WTC11 (cell line): Measurements from ENCODE around the gene MYOF. TPM values are rescaled to one million over a fixed set of nuclear protein-coding genes. Genes with fewer than 3 reads are reported as not detected.

ENCODE experiments used
- ATAC-seq: fragments of 200-7000 bp; cut with Tn5 transposase; 2 replicates; pipeline ENCODE4 v1.10.0; 2021; ENCODE audit warnings: mild to moderate bottlenecking, moderate library complexity
- CTCF ChIA-PET: fragments of 300-600 bp; sonication (Branson Sonifier 250); formaldehyde crosslinking; loops from one replicate; lab custom pipeline; 2021; ENCODE audit warnings: antibody characterized with exemption; lab: Charles Lee
- POLR2A ChIA-PET: fragments of 350-600 bp; sonication (Branson Sonifier 250); formaldehyde crosslinking; loops from one replicate; lab custom pipeline; 2021; ENCODE audit warnings: antibody characterized with exemption; lab: Charles Lee
- DNase-seq: peaks from one replicate; pipeline ENCODE4 v3.0.0; 2021; ENCODE audit warnings: low spot score
- H3K27ac Mint-ChIP-seq: 2 replicates; pipeline ENCODE4 v1.8.0; 2021; ENCODE audit warnings: mixed read lengths
- H3K27me3 Mint-ChIP-seq: 2 replicates; pipeline ENCODE4 v1.8.0; 2021; ENCODE audit warnings: low read depth, mild to moderate bottlenecking, moderate library complexity, mixed read lengths
- H3K36me3 Mint-ChIP-seq: 2 replicates; pipeline ENCODE4 v1.8.0; 2021; ENCODE audit warnings: mixed read lengths
- H3K4me1 Mint-ChIP-seq: 2 replicates; pipeline ENCODE4 v1.8.0; 2022; ENCODE audit warnings: mixed read lengths
- H3K4me3 Mint-ChIP-seq: 2 replicates; pipeline ENCODE4 v1.8.0; 2021; ENCODE audit warnings: mild to moderate bottlenecking, moderate library complexity, mixed read lengths
- H3K9me3 Mint-ChIP-seq: 2 replicates; pipeline ENCODE4 v1.8.0; 2021; ENCODE audit warnings: mixed read lengths
- ELF4 ChIP-seq: sonication (generic); formaldehyde crosslinking; IDR thresholded peaks from 2 replicates; pipeline ENCODE4 v1.8.1; 2022; ENCODE audit warnings: low read depth, mild to moderate bottlenecking, moderate library complexity, missing genetic modification reagents
- EMX1 ChIP-seq: fragments of 250-450 bp; sonication (Bioruptor Pico); IDR thresholded peaks from 2 replicates; pipeline ENCODE4 v1.8.0; 2021; ENCODE audit warnings: mild to moderate bottlenecking
- FOXJ3 ChIP-seq: sonication (generic); formaldehyde crosslinking; IDR thresholded peaks from 2 replicates; pipeline ENCODE4 v1.9.0; 2021; ENCODE audit warnings: missing genetic modification reagents, mild to moderate bottlenecking, borderline replicate concordance
- HMGA2 ChIP-seq: fragments of 250-450 bp; sonication (Bioruptor Pico); IDR thresholded peaks from 2 replicates; pipeline ENCODE4 v1.4.0; 2021; ENCODE audit warnings: mild to moderate bottlenecking, moderate library complexity
- JUN ChIP-seq: sonication (generic); formaldehyde crosslinking; IDR thresholded peaks from 2 replicates; pipeline ENCODE4 v1.8.0; 2023; ENCODE audit warnings: mild to moderate bottlenecking, missing genetic modification reagents
- NFE2L1 ChIP-seq: sonication (generic); formaldehyde crosslinking; IDR thresholded peaks from 2 replicates; pipeline ENCODE4 v1.8.1; 2023; ENCODE audit warnings: missing genetic modification reagents
- PRRX2 ChIP-seq: fragments of 250-450 bp; sonication (Bioruptor Pico); IDR thresholded peaks from 2 replicates; pipeline ENCODE4 v1.8.0; 2021; ENCODE audit warnings: mild to moderate bottlenecking
- RELA ChIP-seq: sonication (generic); formaldehyde crosslinking; IDR thresholded peaks from 2 replicates; pipeline ENCODE4 v1.8.1; 2022; ENCODE audit warnings: missing genetic modification reagents, mild to moderate bottlenecking, borderline replicate concordance
- RORB ChIP-seq: fragments of 250-450 bp; sonication (Bioruptor Pico); IDR thresholded peaks from 2 replicates; pipeline ENCODE4 v1.9.0; 2021; ENCODE audit warnings: mild to moderate bottlenecking
- SMAD4 ChIP-seq: sonication (generic); formaldehyde crosslinking; IDR thresholded peaks from 2 replicates; pipeline ENCODE4 v1.8.0; 2022; ENCODE audit warnings: mild to moderate bottlenecking, missing genetic modification reagents
- SP1 ChIP-seq: sonication (generic); formaldehyde crosslinking; conservative IDR thresholded peaks from 2 replicates; pipeline ENCODE4 v1.8.1; 2022; ENCODE audit warnings: missing genetic modification reagents
- TCF7 ChIP-seq: sonication (generic); formaldehyde crosslinking; IDR thresholded peaks from 2 replicates; pipeline ENCODE4 v1.8.0; 2022; ENCODE audit warnings: mild to moderate bottlenecking, low read depth, missing genetic modification reagents, moderate library complexity
- TEAD4 ChIP-seq: sonication (generic); formaldehyde crosslinking; IDR thresholded peaks from 2 replicates; pipeline ENCODE4 v1.8.0; 2022; ENCODE audit warnings: mild to moderate bottlenecking, missing genetic modification reagents
- ZNF263 ChIP-seq: sonication (generic); formaldehyde crosslinking; IDR thresholded peaks from 2 replicates; pipeline ENCODE4 v1.8.1; 2022; ENCODE audit warnings: low read depth, mild to moderate bottlenecking, moderate library complexity, missing genetic modification reagents
- ZNF317 ChIP-seq: sonication (generic); formaldehyde crosslinking; IDR thresholded peaks from 2 replicates; pipeline ENCODE4 v1.8.1; 2023; ENCODE audit warnings: low read depth, mild to moderate bottlenecking, moderate library complexity, missing genetic modification reagents, borderline replicate concordance
- ZNF671 ChIP-seq: fragments of 250-450 bp; sonication (Bioruptor Pico); IDR thresholded peaks from 2 replicates; pipeline ENCODE4 v1.8.0; 2021; ENCODE audit warnings: mild to moderate bottlenecking
- total RNA-seq: library from RNA; stranded (reverse); gene quantifications from 3 replicates; pipeline ENCODE4 v1.2.3, GENCODE V29; 2021
- TF ChIP-seq, protein P1 (sequence below): sonication (generic); formaldehyde crosslinking; IDR thresholded peaks from 2 replicates; pipeline ENCODE4 v1.8.1; 2022; ENCODE audit warnings: mild to moderate bottlenecking, missing genetic modification reagents, moderate library complexity, borderline replicate concordance
- TF ChIP-seq, protein P2 (sequence below): fragments of 200-600 bp; IDR thresholded peaks from 2 replicates; pipeline ENCODE4 v1.8.0; 2022; ENCODE audit warnings: antibody characterized with exemption
- TF ChIP-seq, protein P3 (sequence below): sonication (generic); formaldehyde crosslinking; IDR thresholded peaks from 2 replicates; pipeline ENCODE4 v1.8.1; 2023; ENCODE audit warnings: mild to moderate bottlenecking, missing genetic modification reagents
- TF ChIP-seq, protein P4 (sequence below): sonication (generic); formaldehyde crosslinking; IDR thresholded peaks from 2 replicates; pipeline ENCODE4 v1.8.0; 2022; ENCODE audit warnings: mild to moderate bottlenecking, missing genetic modification reagents
- TF ChIP-seq, protein P5 (sequence below): sonication (generic); formaldehyde crosslinking; IDR thresholded peaks from 2 replicates; pipeline ENCODE4 v1.8.1; 2023; ENCODE audit warnings: mild to moderate bottlenecking, missing genetic modification reagents, moderate library complexity

The MYOF gene
- total RNA-seq, 1 experiment from 2014 or later: 1.8 TPM

DNA sequence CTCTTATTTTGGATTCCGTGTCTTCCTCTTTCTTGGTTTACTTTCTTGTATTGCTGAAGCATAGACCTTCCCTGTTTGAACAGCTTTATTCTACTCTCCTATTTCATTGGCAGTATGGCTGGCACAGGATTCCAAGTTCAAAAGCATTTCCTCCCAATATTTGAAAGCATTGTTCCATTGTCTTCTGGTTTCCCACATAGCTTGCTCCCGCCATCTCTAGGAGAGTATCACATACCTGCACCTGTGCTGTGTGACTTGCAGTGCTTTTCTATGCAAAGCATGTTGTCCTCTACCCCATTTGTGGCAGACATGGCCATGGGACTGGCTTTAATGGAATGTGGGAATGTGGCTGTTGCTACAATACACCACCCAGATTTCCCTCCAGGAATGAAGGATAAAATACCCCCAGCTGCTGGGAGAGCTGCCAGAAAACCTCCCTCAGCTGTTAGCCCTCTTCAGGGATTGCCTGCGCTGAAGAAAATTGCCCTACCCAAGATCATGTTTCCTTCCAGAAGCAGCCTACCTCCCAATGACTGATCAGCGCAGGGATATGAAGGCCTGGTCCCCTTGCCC lies 6.9 kb upstream of the MYOF start:
- POLR2A ChIA-PET: no interaction called here
- H3K4me1 Mint-ChIP-seq: no peaks in the 10 kb centered on the region; the same call in 1 of the 2 replicates
- H3K9me3 Mint-ChIP-seq: no peaks in the 10 kb centered on the region
- ATAC-seq (no peak; the same call in 1 of the 2 replicates), DNase-seq (no peak)
- CTCF ChIA-PET: interaction anchor here (2.2 to 4.6 kb wide), 3 partner anchors 23 to 112 kb away, joined by 7 to 21 read pairs (median 12); no protein-coding TSS in a partner anchor
- no peak overlapping the region for H3K27ac Mint-ChIP-seq
- H3K27me3 Mint-ChIP-seq: peaks cover 4% of the 10 kb centered on the region; the same call in 1 of the 2 replicates
- H3K36me3 Mint-ChIP-seq: no peaks in the 10 kb centered on the region
- TF ChIP-seq NFE2L1 (CRISPR knock-in tag) (no peak), ZNF317 (CRISPR knock-in tag) (no peak), ZNF671 (CRISPR knock-in tag) (no peak), RORB (CRISPR knock-in tag) (no peak), EMX1 (CRISPR knock-in tag) (no peak), FOXJ3 (CRISPR knock-in tag) (no peak), RELA (CRISPR knock-in tag) (no peak)
- TF ChIP-seq, protein P1, sequence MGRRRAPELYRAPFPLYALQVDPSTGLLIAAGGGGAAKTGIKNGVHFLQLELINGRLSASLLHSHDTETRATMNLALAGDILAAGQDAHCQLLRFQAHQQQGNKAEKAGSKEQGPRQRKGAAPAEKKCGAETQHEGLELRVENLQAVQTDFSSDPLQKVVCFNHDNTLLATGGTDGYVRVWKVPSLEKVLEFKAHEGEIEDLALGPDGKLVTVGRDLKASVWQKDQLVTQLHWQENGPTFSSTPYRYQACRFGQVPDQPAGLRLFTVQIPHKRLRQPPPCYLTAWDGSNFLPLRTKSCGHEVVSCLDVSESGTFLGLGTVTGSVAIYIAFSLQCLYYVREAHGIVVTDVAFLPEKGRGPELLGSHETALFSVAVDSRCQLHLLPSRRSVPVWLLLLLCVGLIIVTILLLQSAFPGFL (CRISPR knock-in tag): no peak
- TF ChIP-seq, protein P2, sequence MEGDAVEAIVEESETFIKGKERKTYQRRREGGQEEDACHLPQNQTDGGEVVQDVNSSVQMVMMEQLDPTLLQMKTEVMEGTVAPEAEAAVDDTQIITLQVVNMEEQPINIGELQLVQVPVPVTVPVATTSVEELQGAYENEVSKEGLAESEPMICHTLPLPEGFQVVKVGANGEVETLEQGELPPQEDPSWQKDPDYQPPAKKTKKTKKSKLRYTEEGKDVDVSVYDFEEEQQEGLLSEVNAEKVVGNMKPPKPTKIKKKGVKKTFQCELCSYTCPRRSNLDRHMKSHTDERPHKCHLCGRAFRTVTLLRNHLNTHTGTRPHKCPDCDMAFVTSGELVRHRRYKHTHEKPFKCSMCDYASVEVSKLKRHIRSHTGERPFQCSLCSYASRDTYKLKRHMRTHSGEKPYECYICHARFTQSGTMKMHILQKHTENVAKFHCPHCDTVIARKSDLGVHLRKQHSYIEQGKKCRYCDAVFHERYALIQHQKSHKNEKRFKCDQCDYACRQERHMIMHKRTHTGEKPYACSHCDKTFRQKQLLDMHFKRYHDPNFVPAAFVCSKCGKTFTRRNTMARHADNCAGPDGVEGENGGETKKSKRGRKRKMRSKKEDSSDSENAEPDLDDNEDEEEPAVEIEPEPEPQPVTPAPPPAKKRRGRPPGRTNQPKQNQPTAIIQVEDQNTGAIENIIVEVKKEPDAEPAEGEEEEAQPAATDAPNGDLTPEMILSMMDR: no peak
- no peak overlapping the region for H3K4me3 Mint-ChIP-seq

DNA sequence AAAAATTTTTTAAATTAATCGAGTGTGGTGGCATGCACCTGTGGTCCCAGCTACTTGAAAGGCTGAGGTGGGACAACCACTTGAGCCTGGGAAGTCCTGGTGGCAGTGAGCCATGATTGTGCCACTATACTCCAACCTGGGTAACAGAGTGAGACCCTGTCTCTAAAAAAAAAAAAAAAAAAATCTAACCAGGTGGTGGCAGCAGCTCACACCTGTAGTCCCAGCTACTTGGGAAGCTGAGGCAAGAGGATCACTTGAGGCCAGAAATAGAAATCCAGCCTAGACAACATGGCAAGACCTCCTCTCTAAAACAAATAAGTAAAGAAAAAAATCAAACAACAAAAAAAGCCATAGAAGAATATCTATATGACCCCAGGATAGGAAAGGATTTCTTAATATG lies 3.6 kb upstream of the MYOF start:
- peaks cover 8% of the 10 kb centered on the region for H3K4me1 Mint-ChIP-seq
- no peaks in the 10 kb centered on the region for H3K36me3 Mint-ChIP-seq
- H3K27me3 Mint-ChIP-seq: peaks cover 19% of the 10 kb centered on the region
- H3K9me3 Mint-ChIP-seq: no peaks in the 10 kb centered on the region
- ChIA-PET CTCF (interaction anchor here (0.6 to 5.3 kb wide), 9 partner anchors 17 to 212 kb away, joined by 3 to 311 read pairs (median 3); no protein-coding TSS in a partner anchor), POLR2A (interaction anchor here (0.6 to 1.0 kb wide), 3 partner anchors 17 to 198 kb away, joined by 3 to 6 read pairs (median 3); no protein-coding TSS in a partner anchor)
- TF ChIP-seq JUN (CRISPR knock-in tag): no peak
- TF ChIP-seq PRRX2: no peak
- TF ChIP-seq ZNF263: no peak
- H3K27ac Mint-ChIP-seq: no peak overlapping the region
- no peak for DNase-seq
- H3K4me3 Mint-ChIP-seq: no peak overlapping the region
- peak; percentile 55 for ATAC-seq

DNA sequence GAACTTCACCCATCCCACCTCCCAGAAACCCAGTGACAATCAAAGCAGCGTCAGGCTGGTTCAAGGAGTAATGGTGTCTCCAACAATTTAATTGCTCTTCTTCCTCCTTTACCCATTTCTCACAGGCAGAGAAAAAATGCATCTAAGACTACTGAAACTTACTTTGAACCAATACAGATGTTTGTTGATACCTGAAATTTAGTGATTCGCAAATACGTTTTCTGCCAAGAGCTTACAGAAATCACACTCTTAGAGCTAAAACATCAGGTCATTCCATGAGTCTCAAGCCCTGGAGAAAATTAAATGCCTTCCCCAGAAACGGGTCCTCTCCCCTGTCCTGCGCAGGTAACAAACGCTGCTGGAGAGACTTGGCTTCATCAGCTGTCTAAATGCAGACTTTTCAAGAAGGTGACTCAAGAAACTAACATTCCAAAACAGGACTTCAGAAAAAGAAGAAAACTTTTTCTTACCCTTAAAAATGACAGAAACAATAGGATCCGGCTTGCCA lies 443 bp downstream of the MYOF start:
- no peaks in the 10 kb centered on the region for H3K9me3 Mint-ChIP-seq
- H3K36me3 Mint-ChIP-seq: no peaks in the 10 kb centered on the region
- ChIA-PET CTCF (interaction anchor here (0.8 to 5.3 kb wide), 45 partner anchors 8 to 416 kb away, joined by 3 to 311 read pairs (median 9); partner anchors contain the start of genes CEP55 and CYP26A1), POLR2A (interaction anchor here (0.9 to 2.2 kb wide), 5 partner anchors 36 to 106 kb away, joined by 3 to 12 read pairs (median 3); no protein-coding TSS in a partner anchor)
- DNase-seq: no peak
- TF ChIP-seq SP1: no peak
- TF ChIP-seq NFE2L1 (CRISPR knock-in tag): no peak
- no peak for TF ChIP-seq SMAD4 (CRISPR knock-in tag)
- TF ChIP-seq, protein P2: no peak
- TF ChIP-seq ZNF317 (CRISPR knock-in tag): no peak
- TF ChIP-seq, protein P3, sequence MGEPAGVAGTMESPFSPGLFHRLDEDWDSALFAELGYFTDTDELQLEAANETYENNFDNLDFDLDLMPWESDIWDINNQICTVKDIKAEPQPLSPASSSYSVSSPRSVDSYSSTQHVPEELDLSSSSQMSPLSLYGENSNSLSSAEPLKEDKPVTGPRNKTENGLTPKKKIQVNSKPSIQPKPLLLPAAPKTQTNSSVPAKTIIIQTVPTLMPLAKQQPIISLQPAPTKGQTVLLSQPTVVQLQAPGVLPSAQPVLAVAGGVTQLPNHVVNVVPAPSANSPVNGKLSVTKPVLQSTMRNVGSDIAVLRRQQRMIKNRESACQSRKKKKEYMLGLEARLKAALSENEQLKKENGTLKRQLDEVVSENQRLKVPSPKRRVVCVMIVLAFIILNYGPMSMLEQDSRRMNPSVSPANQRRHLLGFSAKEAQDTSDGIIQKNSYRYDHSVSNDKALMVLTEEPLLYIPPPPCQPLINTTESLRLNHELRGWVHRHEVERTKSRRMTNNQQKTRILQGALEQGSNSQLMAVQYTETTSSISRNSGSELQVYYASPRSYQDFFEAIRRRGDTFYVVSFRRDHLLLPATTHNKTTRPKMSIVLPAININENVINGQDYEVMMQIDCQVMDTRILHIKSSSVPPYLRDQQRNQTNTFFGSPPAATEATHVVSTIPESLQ: no peak
- TF ChIP-seq, protein P4, sequence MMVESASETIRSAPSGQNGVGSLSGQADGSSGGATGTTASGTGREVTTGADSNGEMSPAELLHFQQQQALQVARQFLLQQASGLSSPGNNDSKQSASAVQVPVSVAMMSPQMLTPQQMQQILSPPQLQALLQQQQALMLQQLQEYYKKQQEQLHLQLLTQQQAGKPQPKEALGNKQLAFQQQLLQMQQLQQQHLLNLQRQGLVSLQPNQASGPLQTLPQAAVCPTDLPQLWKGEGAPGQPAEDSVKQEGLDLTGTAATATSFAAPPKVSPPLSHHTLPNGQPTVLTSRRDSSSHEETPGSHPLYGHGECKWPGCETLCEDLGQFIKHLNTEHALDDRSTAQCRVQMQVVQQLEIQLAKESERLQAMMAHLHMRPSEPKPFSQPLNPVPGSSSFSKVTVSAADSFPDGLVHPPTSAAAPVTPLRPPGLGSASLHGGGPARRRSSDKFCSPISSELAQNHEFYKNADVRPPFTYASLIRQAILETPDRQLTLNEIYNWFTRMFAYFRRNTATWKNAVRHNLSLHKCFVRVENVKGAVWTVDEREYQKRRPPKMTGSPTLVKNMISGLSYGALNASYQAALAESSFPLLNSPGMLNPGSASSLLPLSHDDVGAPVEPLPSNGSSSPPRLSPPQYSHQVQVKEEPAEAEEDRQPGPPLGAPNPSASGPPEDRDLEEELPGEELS (CRISPR knock-in tag): no peak
- TF ChIP-seq HMGA2 (CRISPR knock-in tag): no peak
- no peak for TF ChIP-seq ELF4 (CRISPR knock-in tag)
- TF ChIP-seq, protein P5, sequence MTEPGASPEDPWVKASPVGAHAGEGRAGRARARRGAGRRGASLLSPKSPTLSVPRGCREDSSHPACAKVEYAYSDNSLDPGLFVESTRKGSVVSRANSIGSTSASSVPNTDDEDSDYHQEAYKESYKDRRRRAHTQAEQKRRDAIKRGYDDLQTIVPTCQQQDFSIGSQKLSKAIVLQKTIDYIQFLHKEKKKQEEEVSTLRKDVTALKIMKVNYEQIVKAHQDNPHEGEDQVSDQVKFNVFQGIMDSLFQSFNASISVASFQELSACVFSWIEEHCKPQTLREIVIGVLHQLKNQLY (CRISPR knock-in tag): no peak
- TF ChIP-seq TEAD4 (CRISPR knock-in tag): no peak
- TF ChIP-seq TCF7 (CRISPR knock-in tag): no peak
- no peak for TF ChIP-seq RELA (CRISPR knock-in tag)
- H3K4me1 Mint-ChIP-seq: peaks cover 18% of the 10 kb centered on the region
- 0 out of 2 replicates have a peak overlapping the region, but pooled peaks have one; percentile 17 for H3K27ac Mint-ChIP-seq
- peak overlapping the region; percentile 86 for H3K4me3 Mint-ChIP-seq
- H3K27me3 Mint-ChIP-seq: peaks cover 16% of the 10 kb centered on the region
- ATAC-seq: peak; percentile 13
